HG02981 (cell line): ENCODE results near the gene POC1A.
"Not testable (repeated sequence)": the region's sequence is repeated elsewhere in the genome, so short reads cannot be mapped to it uniquely, and the experiment has no call there.

Experiments
- ATAC-seq: cut with Tn5 transposase; IDR thresholded peaks from one replicate; pipeline ENCODE4 v1.9.1; 2021; ENCODE audit warnings: mild to moderate bottlenecking, moderate library complexity; ENCODE audit not compliant: unreplicated experiment

The POC1A gene

GRCh38 chr3:52153389-52154096 lies 680 bp downstream of the POC1A start:
- no peak for ATAC-seq

DNA sequence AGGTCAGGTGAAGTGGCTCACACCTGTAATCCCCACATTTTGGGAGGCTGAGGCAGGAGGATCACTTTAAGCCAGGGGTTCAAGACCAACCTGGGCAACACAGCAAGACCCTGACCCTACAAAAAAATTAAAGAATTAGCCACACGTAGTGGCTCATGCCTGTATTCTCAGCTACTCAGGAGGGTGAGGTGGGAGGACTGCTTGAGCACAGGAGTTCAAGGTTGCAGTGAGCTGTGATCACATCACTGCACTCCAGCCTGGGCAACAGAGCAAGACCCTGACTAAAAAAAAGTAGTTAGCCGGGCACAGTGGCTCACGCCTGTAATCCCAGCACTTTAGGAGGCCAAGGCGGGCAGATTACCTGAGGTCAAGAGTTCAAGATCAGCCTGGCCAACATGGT lies 2.2 kb downstream of the POC1A start:
- not testable (repeated sequence) for ATAC-seq

DNA sequence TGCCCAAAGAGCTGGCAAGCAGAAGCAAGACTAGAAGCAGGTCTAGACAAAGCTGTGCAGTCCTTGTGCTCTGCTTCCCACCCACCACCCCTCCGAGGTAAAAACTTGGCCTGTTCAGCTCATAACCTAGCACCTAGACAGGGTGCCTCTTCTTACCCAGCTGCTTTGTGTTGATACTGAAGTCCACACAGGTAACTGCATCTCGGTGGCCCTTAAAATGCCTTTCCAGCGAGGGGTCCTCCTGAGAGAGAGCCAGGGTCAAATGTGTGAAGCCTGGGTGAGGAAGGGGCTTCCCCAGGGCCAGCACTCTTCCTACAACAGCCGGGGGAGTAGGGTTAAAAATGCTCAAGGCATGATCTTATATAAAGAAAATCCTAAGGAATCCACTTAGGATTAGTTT lies 3.4 kb downstream of the POC1A start:
- no peak for ATAC-seq

GRCh38 chr3:52150357-52150756 lies 3.9 kb downstream of the POC1A start:
- ATAC-seq, result no peak

DNA sequence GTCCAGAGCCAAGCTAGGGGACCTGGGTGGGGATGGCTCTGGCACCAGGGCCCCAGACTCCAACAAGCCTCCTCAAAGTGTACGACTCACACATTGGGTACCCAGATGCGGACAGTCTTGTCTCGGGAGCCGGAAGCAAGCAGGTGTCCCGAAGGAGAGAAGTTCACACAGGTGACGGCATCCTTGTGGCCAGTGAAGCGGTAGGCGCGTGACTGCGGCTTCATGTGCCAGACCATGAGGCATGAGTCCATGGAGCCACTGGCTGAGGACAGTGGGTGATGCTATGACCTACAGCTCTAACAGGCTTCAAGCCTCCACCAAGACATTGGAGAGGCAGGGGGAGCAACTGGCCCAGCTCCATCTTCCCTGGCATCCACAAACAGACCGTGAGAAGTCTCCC lies 4.5 kb downstream of the POC1A start:
- ATAC-seq, result no peak

DNA sequence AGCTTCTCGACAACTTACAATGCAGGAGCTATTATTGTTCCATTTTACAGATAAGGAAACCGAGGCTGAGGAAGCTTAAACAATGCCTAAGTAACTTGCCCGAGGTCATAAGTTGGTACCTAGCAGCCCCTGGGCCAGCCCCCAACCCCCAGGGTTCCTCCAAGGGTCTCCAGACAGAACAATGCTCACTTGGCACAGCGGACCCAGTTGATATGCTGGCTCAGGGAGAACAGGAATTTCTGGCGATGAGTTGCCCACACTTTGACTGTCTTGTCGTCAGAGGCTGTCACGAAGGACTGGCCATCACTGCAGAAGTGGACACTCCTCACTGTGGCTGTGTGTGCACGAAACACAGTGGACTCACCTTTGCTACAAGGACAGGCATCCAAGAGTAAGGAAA lies 5.2 kb downstream of the POC1A start:
- ATAC-seq, result no peak

DNA sequence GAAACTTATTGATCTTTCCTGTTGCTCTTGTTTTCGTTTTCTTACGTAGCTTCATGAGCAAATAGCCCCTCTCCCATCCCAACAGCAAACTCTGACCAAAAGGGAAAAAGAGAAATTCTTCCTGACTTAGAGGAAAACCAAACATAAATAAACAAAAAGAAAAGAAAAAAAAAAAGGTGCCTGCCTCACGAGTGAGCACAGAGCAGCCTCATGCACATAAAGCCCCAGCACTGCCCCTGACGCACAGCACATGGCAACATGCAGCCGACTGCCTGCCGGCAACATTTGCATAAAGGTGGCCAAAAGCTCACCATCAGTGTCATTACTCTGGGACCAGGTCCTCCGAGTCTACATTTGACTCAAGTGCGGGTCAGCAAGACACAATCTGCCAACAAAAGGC lies 6.4 kb downstream of the POC1A start:
- no peak for ATAC-seq

- no peak for ATAC-seq
These were observed 7.4 kb downstream of the POC1A start for GRCh38 chr3:52146811-52147210.

DNA sequence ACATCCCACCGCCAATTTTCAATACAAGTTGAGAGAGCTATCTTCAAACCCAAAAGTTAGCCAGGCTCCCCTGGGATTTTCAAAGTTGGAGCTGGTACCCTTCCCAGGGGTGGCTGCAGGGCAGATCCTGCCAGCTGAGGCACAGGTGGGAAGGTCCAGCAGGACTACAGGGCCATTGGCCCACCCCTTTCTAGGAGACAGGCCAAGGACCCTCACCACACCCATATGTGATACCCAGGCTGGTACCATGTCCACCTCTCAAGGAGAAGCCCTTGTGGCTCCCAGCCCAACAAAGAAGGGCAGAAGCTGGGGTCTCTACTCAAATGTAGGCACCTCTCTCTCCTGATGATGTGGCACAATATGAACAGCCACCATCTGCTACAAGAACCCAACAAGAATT lies 8.0 kb downstream of the POC1A start:
- ATAC-seq, result no peak

- ATAC-seq, result no peak
These were observed 8.5 kb downstream of the POC1A start for GRCh38 chr3:52145736-52146110.

GRCh38 chr3:52144796-52145735 lies 9.2 kb downstream of the POC1A start:
- no peak for ATAC-seq

- ATAC-seq, result peak; percentile 57
These were observed 10.0 kb downstream of the POC1A start for GRCh38 chr3:52144034-52144795.

GRCh38 chr3:52143616-52144015 lies 10.6 kb downstream of the POC1A start:
- ATAC-seq, result no peak

DNA sequence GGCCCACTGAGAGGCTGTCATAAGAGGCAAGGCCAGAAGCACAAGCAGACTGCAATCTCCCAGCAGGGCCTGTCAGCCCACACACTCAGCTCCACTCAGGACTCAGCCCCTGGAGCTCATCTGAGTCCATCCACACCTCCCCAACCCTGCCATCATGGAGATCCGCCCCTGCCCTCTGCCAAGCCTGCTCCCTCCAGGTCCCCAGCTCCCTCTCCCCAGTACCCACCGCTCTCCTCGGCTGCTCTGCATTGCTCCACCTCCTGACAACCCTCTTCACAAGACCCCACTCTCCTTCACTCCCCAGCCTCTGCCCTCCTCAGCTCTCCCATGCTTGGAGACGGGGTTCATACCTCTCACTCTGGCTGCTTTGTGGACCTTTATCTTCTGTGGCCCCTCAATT lies 11.1 kb downstream of the POC1A start:
- ATAC-seq, result no peak

- no peak for ATAC-seq
These were observed 12.5 kb downstream of the POC1A start for GRCh38 chr3:52141751-52142150.

DNA sequence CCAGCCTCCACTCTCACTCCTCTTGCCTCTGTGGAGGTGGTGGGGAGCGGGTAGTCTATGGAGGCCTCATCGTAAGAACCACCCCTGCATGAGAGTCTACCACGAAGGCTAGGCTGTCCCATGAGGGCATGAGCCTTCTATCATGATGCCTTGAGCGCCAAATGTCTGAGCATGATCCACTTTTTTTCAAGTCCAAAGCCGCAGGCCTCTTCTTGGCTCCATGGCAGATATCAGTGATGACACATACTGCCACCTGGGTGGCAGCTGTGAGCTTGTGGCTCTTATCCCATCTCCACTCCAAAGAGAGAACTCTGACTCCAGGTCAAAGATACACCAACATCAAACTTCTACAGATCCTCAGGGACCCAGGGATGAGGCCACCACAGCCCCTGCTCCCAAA lies 13.5 kb downstream of the POC1A start:
- ATAC-seq, result no peak

- ATAC-seq, result no peak
These were observed 14.2 kb downstream of the POC1A start for GRCh38 chr3:52140000-52140399.

DNA sequence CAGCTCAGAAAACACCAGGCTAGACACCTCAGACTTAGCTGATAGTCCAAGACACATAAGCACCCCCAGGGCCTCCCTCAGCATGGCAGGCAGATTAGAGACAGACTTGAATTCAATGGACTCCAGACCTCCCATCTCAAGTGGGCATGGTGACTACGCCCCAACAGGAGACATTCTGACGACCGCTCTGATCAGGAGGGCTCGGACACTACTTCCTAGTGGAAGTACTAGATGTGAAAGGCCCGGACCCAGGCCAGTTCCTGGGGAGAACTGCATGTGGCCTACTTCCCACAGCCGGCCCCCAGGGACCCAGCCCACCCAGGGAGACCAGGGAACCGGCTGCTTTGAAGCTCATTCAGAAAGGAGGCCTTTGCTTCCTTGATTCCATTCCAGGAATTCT lies 16.9 kb downstream of the POC1A start:
- no peak for ATAC-seq

DNA sequence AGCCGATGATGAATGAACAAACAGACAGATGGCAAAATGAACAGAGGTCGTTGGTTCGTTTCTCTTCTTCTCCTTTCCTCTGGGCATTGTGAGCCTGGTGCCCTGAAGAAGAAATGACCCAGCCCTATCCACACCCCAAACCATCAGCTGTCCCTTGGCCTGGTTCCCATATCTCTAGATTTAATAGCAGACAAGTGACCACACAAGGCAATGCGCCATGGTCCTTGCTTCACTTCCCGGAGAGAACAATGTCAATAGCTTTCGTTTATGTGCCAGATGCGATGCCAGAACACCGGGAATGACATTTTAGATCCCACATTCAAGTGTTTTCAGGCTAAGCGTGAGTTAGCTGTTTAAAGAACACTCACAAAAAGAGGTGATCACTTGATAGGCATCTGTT lies 17.7 kb downstream of the POC1A start:
- ATAC-seq, result no peak

DNA sequence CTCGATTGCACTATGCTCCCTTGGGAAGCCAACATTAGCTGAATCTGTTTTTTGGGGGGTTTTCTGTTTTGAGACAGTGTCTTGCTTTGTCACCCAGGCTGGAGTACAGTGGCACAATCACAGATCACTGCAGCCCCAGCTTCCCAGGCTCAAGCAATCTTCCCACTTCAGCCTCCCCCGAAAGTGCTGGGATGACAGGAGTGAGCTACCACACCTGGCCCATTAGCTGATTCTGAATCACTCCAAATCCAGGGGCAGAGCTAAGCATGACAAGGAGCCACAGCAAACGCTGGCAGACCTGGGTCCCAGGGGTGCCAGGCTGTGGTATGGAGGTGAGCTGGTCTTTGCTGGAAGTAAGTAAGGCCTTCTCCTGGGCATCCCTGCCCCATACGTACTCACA lies 18.9 kb downstream of the POC1A start:
- no peak for ATAC-seq

- no peak for ATAC-seq
These were observed 19.5 kb downstream of the POC1A start for GRCh38 chr3:52134761-52135160.

DNA sequence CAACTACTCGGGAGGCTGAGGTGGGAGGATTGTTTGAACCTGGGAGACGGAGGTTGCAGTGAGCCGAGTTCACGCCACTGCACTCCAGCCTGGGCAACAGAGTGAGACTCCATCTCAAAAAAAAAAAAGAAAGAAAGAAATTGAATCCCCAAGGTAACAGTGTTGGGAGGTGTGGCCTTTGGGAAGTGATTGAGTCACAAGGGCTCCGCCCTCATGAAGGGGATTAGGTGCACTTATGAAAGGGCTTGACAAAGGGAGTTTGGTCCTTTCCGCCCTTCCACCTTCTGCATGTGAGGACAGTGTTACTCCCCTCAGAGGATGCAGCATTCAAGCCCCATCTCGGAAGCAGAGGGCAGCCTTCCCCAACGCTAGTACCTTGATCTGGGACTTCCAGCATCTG lies 21.3 kb downstream of the POC1A start:
- no peak for ATAC-seq
